GM21390 (cell line): Measurements from ENCODE around the gene HOPX.
"Not testable (repeated sequence)": the region's sequence is repeated elsewhere in the genome, so short reads cannot be mapped to it uniquely, and the experiment has no call there.

ENCODE experiments used
- ATAC-seq: cut with Tn5 transposase; IDR thresholded peaks from one replicate; pipeline ENCODE4 v1.9.1; 2021; ENCODE audit not compliant: unreplicated experiment

Gene HOPX

GRCh38 chr4:56689201-56689969 lies 8.3 kb upstream of the HOPX start:
- no peak for ATAC-seq

- ATAC-seq: no peak
Measured at GRCh38 chr4:56688094-56688647, 7.1 kb upstream of the HOPX start.

- no peak for ATAC-seq
Measured at GRCh38 chr4:56686537-56687231, 5.6 kb upstream of the HOPX start.

- no peak for ATAC-seq
Measured at GRCh38 chr4:56684320-56685050, 3.4 kb upstream of the HOPX start.

- ATAC-seq: no peak
Measured at GRCh38 chr4:56683455-56683854, 2.4 kb upstream of the HOPX start.

GRCh38 chr4:56681853-56682525 lies 893 bp upstream of the HOPX start:
- ATAC-seq: no peak

GRCh38 chr4:56680266-56680665 lies 830 bp downstream of the HOPX start:
- no peak for ATAC-seq

GRCh38 chr4:56677711-56678110 lies 3.4 kb downstream of the HOPX start:
- no peak for ATAC-seq

GRCh38 chr4:56674984-56675383 lies 6.1 kb downstream of the HOPX start:
- ATAC-seq: no peak

GRCh38 chr4:56671860-56672259 lies 9.2 kb downstream of the HOPX start:
- ATAC-seq: no peak

- no peak for ATAC-seq
Measured at GRCh38 chr4:56671373-56671772, 9.7 kb downstream of the HOPX start.

- no peak for ATAC-seq
Measured at GRCh38 chr4:56668267-56668666, 12.8 kb downstream of the HOPX start.

GRCh38 chr4:56667396-56667795 lies 13.7 kb downstream of the HOPX start:
- not testable (repeated sequence) for ATAC-seq

- ATAC-seq: no peak
Measured at GRCh38 chr4:56666279-56666678, 14.8 kb downstream of the HOPX start.

GRCh38 chr4:56665781-56666180 lies 15.3 kb downstream of the HOPX start:
- ATAC-seq: no peak

GRCh38 chr4:56662782-56663468 lies 18.2 kb downstream of the HOPX start:
- no peak for ATAC-seq

- ATAC-seq: no peak
Measured at GRCh38 chr4:56659946-56660345, 21.1 kb downstream of the HOPX start.

GRCh38 chr4:56658528-56658927 lies 22.6 kb downstream of the HOPX start:
- ATAC-seq: no peak

- no peak for ATAC-seq
Measured at GRCh38 chr4:56657818-56658217, 23.3 kb downstream of the HOPX start.

GRCh38 chr4:56657128-56657527 lies 24.0 kb downstream of the HOPX start:
- ATAC-seq: no peak

- ATAC-seq: peak; percentile 48
Measured at GRCh38 chr4:56656346-56656643, 24.8 kb downstream of the HOPX start.
